ENCODE data around the gene ZKSCAN5.

ZKSCAN5 gene

DNA sequence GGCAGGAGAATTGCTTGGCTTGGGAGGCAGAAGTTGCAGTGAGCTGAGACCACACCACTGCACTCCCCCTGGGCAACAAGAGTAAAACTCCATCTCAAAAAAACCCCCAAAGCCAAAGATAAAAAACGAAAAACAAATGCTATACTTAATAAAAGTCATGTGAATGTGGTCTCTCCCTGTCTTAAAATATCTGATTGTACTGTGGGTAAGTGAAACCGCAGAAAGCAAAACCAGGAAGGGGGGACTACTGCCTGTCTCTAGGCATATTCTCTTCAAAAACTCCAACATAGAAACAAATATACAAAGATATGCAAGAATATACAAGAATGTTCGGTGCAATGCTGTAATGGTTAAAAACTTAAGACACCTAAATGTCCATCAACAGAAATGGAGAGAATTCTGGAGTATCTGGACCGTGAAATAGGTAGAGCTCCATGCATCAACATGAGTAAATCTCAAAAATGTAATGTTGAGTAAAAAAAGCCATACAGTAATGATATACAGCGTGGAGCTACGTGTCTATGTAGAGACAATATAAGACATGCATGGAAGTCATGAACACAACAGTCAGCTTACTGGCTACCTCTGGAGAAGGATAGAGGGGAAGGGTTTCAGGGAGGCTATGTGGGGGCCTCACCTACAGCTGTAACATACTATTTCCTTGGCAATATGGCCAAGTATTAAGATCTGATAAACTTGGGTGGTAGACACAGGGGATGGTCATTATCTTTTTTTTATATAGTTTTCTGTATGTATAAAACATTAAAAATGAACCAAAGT is 6.5 kb upstream of the ZKSCAN5 start:
- TF ChIP-seq TAF1 (IDR thresholded peaks at IDR 0.05; ENCODE audit: borderline replicate concordance, insufficient read depth, low read length) (no peak), FOXP2 (optimal IDR thresholded peaks at IDR 0.05; ENCODE audit: borderline replicate concordance, extremely low read depth, extremely low read length, insufficient read depth) (no peak), SIN3A (IDR thresholded peaks at IDR 0.05; ENCODE audit: borderline replicate concordance, insufficient read depth, low read length) (no peak), POLR2AphosphoS5 (IDR thresholded peaks at IDR 0.05; ENCODE audit: low read depth, low read length) (no peak)
- TF ChIP-seq, protein P1, sequence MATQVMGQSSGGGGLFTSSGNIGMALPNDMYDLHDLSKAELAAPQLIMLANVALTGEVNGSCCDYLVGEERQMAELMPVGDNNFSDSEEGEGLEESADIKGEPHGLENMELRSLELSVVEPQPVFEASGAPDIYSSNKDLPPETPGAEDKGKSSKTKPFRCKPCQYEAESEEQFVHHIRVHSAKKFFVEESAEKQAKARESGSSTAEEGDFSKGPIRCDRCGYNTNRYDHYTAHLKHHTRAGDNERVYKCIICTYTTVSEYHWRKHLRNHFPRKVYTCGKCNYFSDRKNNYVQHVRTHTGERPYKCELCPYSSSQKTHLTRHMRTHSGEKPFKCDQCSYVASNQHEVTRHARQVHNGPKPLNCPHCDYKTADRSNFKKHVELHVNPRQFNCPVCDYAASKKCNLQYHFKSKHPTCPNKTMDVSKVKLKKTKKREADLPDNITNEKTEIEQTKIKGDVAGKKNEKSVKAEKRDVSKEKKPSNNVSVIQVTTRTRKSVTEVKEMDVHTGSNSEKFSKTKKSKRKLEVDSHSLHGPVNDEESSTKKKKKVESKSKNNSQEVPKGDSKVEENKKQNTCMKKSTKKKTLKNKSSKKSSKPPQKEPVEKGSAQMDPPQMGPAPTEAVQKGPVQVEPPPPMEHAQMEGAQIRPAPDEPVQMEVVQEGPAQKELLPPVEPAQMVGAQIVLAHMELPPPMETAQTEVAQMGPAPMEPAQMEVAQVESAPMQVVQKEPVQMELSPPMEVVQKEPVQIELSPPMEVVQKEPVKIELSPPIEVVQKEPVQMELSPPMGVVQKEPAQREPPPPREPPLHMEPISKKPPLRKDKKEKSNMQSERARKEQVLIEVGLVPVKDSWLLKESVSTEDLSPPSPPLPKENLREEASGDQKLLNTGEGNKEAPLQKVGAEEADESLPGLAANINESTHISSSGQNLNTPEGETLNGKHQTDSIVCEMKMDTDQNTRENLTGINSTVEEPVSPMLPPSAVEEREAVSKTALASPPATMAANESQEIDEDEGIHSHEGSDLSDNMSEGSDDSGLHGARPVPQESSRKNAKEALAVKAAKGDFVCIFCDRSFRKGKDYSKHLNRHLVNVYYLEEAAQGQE (IDR thresholded peaks at IDR 0.05; ENCODE audit: insufficient read depth in 1 of 2, low read depth in 2 of 2, low read length in 2 of 2) = no peak

DNA sequence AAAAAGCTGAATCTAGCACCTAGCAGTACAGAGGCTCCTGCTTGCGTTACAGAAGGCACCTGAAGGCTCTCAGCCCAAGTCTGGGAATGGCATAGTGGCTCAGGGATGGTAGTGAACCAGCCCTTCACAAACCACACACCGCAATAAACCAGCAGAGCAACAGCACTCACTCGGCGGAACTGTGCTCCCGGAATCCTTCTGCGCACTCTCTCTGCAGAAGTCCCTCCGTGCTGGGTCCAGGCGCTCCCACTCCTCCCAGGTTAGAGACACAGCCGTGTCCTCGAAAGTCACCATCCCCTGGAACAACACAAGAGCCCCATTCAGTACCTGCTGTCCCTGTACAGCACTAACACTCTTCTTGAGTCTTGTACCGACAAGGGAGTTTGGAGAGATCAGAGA is 5.9 kb upstream of the ZKSCAN5 start:
- TF ChIP-seq POLR2AphosphoS5 (IDR thresholded peaks at IDR 0.05; ENCODE audit: low read depth, low read length) (no peak), TAF1 (IDR thresholded peaks at IDR 0.05; ENCODE audit: borderline replicate concordance, insufficient read depth, low read length) (no peak), SIN3A (IDR thresholded peaks at IDR 0.05; ENCODE audit: borderline replicate concordance, insufficient read depth, low read length) (no peak), FOXP2 (optimal IDR thresholded peaks at IDR 0.05; ENCODE audit: borderline replicate concordance, extremely low read depth, extremely low read length, insufficient read depth) (no peak)
- TF ChIP-seq, protein P1 (IDR thresholded peaks at IDR 0.05; ENCODE audit: insufficient read depth in 1 of 2, low read depth in 2 of 2, low read length in 2 of 2) = no peak

DNA sequence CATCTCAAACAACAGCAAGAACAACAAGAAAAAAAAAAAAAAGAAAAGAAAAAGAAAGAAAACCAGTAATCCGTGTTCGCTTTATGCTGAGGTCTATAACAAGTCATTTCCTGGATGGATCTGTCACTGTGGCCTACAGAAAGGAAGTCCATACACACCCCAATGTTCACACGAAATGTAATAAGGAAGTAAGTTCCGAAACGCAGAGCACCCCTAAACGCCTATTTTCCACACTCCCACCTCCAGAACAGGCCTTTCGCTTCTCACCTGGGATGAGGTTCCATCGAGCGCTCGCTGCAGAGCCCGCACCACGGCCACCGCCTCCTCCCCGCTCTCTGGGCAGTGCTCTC is 5.1 kb upstream of the ZKSCAN5 start:
- TF ChIP-seq, protein P1 (IDR thresholded peaks at IDR 0.05; ENCODE audit: insufficient read depth in 1 of 2, low read depth in 2 of 2, low read length in 2 of 2) = no peak
- TF ChIP-seq FOXP2 (optimal IDR thresholded peaks at IDR 0.05; ENCODE audit: borderline replicate concordance, extremely low read depth, extremely low read length, insufficient read depth) (no peak), SIN3A (IDR thresholded peaks at IDR 0.05; ENCODE audit: borderline replicate concordance, insufficient read depth, low read length) (no peak), POLR2AphosphoS5 (IDR thresholded peaks at IDR 0.05; ENCODE audit: low read depth, low read length) (no peak), TAF1 (IDR thresholded peaks at IDR 0.05; ENCODE audit: borderline replicate concordance, insufficient read depth, low read length) (no peak)

DNA sequence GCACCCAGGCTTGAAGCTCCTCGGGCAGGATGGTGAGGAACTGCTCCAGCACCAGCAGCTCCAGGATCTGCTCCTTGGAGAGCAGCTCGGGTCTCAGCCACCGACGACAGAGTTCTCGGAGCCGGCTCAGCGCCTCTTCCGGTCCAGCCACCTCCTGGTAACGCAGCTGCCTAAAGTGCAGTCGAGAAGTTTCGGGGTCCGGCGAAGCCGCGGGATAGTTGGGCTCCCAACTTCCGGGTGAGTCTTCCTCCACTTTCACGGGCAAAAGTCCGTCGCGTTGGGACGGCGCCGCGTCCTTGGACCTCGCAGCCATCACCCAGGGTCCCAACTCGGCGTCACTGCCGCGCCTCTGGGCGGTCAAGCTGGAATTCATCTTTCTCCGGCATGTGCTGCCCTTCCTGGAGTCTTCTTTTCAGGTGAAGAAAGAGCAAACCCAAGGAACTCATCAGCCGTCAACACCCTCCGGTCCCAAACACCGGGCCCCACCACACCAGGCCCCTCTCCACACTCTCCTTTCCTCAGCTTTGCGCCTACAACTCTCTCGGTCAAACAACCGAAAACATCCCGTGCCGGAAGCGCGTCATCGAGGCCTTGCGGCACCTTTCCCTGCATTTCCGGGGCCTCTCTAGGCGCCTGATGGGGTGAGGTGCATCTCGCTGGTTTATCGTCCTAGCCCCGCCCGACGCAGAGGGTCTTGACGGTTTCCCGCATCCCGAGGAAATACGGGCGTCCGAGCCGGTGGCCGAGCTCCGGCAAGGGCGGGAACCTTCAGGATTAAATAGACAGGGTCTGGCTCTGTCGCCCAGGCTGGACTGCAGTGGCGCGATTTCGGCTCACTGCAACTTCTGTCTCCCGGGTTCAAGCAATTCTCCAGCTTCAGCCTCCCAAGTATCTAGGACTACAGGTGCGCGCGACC is 4.5 kb upstream of the ZKSCAN5 start, which contains the start of gene ZNF394:
ZNF394 (minus strand) TSS at position 561 of the 916 bp plus-strand sequence; CDS start at position 373, 188 bp downstream.
- TF ChIP-seq, protein P1 (IDR thresholded peaks at IDR 0.05; ENCODE audit: insufficient read depth in 1 of 2, low read depth in 2 of 2, low read length in 2 of 2) = no peak; a peak in 1 of 4 replicates
- TF ChIP-seq POLR2AphosphoS5 (IDR thresholded peaks at IDR 0.05; ENCODE audit: low read depth, low read length) (peak; percentile 83; the same call in 1 of the 2 replicates), SIN3A (IDR thresholded peaks at IDR 0.05; ENCODE audit: borderline replicate concordance, insufficient read depth, low read length) (no peak; the same call in 1 of the 2 replicates), TAF1 (IDR thresholded peaks at IDR 0.05; ENCODE audit: borderline replicate concordance, insufficient read depth, low read length) (peak; percentile 77; the same call in 1 of the 2 replicates), FOXP2 (optimal IDR thresholded peaks at IDR 0.05; ENCODE audit: borderline replicate concordance, extremely low read depth, extremely low read length, insufficient read depth) (peak; percentile 79)
